Kidney (tissue), 14 donors: ENCODE measurements around the gene CACNA1S. TPM values are rescaled to one million over a fixed set of nuclear protein-coding genes. Genes with fewer than 3 reads are reported as not detected.

Source experiments
- DNase-seq, 5 donors: peaks; one replicate each; pipeline ENCODE4 v3.0.0-alpha.2; 2013 to 2020
- FAIRE-seq: peaks from 2 replicates; lab custom pipeline; 2012; peaks lifted over from hg19 to GRCh38; lab: Jason Lieb, UNC
- H3K27ac ChIP-seq, 2 donors: one replicate each; pipeline ENCODE4 v1.7.0; 2013; ENCODE audit warnings: low read depth in 2 of 2, low read length in 2 of 2, inconsistent platforms in 1 of 2
- H3K27me3 ChIP-seq: one replicate; pipeline ENCODE4 v1.7.1; 2013; ENCODE audit warnings: low read length, inconsistent platforms; ENCODE audit not compliant: control insufficient read depth, insufficient read depth
- H3K36me3 ChIP-seq, 3 donors: one replicate each; pipeline versions ENCODE4 v1.7.0 to v1.7.1; 2013; ENCODE audit warnings: low read length in 3 of 3, control low read depth in 1 of 3, inconsistent platforms in 1 of 3; ENCODE audit not compliant: insufficient read depth in 3 of 3, control insufficient read depth in 2 of 3
- H3K4me1 ChIP-seq, 3 donors: one replicate each; pipeline versions ENCODE4 v1.7.0 to v1.7.1; 2013; ENCODE audit warnings: low read length in 3 of 3, inconsistent platforms in 1 of 3, low read depth in 1 of 3; ENCODE audit not compliant: control insufficient read depth in 2 of 3, insufficient read depth in 2 of 3
- H3K4me3 ChIP-seq, 3 donors: one replicate each; pipeline versions ENCODE4 v1.7.0 to v1.8.1; 2013; ENCODE audit warnings: low read length in 3 of 3, control low read depth in 1 of 3, inconsistent platforms in 1 of 3
- H3K9ac ChIP-seq, 3 donors: one replicate each; pipeline versions ENCODE4 v1.7.0 to v1.7.1; 2013; ENCODE audit warnings: low read length in 3 of 3, control low read depth in 1 of 3, inconsistent platforms in 1 of 3
- H3K9me3 ChIP-seq, 3 donors: one replicate each; pipeline versions ENCODE4 v1.7.0 to v1.7.1; 2013; ENCODE audit warnings: low read length in 3 of 3, control low read depth in 1 of 3, inconsistent platforms in 1 of 3; ENCODE audit not compliant: control insufficient read depth in 2 of 3, insufficient read depth in 1 of 3
- CTCF ChIP-seq: IDR thresholded peaks from 3 replicates; pipeline ENCODE4 v1.5.1; 2012; ENCODE audit warnings: mild to moderate bottlenecking, moderate library complexity, borderline replicate concordance; ENCODE audit not compliant: insufficient read depth; ENCODE audit errors: extremely low read depth
- intact Hi-C: fragments of 100-400 bp; cut with DNase I; formaldehyde crosslinking; loops from one replicate; pipeline ENCODE4 v1.11.1; 2022
- polyA plus RNA-seq: library from polyadenylated mRNA; stranded (reverse); fragments of 350-450 nt; fragmentation: Illumina TruSeq; extraction: RNeasy Lipid Tissue Mini Kit (QIAGEN cat#74804); gene quantifications from one replicate; pipeline ENCODE4 v1.2.3, GENCODE V29; 2014; ENCODE audit warnings: low read depth, low replicate concordance; ENCODE audit not compliant: insufficient read depth
- total RNA-seq: library from RNA; stranded (reverse); fragmentation: NEBNext Ultra II Directional; extraction: Animal tissue kit (Norgen Biotek cat#: 25700); gene quantifications from one replicate; pipeline ENCODE4 v1.2.1, GENCODE V29; 2021
- donor health status: control.
- donor health status: control.
- donor health status: control.
- donor health status: control.
- donor health status: control.
- donor health status: DM: yes; HTN: yes; CAD: no.
- donor health status: Normal renal cell carcinoma (clear cell type).

CACNA1S gene
- total and polyA plus RNA-seq, 2 donors from 2014 or later, result 0.41 TPM; not detected in 1

GRCh38 chr1:201126832-201127754 is 14.9 kb upstream of the CACNA1S start, which contains the start of gene ASCL5:
TSS of gene ASCL5 (minus strand) at chr1:201127184. CDS start at chr1:201115372, 11,812 bp downstream.
- no peak for FAIRE-seq

GRCh38 chr1:201126463-201126831 is 14.2 kb upstream of the CACNA1S start:
- H3K36me3 ChIP-seq, result no peaks in the 10 kb centered on the region
- H3K9me3 ChIP-seq, result no peaks in the 10 kb centered on the region
- intact Hi-C loops, result no loop called here
- no peaks in the 10 kb centered on the region for H3K27me3 ChIP-seq
- DNase-seq (no peak), FAIRE-seq (no peak)
- no peak overlapping the region for H3K27ac ChIP-seq
- H3K9ac ChIP-seq, result no peak overlapping the region
- no peak overlapping the region for H3K4me3 ChIP-seq
- no peaks in the 10 kb centered on the region for H3K4me1 ChIP-seq
- TF ChIP-seq CTCF, result no peak

More at GRCh38 chr1:201126832-201127754, 14.9 kb upstream of the CACNA1S start, which contains the start of gene ASCL5:
- no peaks in the 10 kb centered on the region for H3K36me3 ChIP-seq
- no peak within 1 kb of the TSS for H3K27ac ChIP-seq
- no peak within 1 kb of the TSS for H3K9ac ChIP-seq
- intact Hi-C loops, result no loop called here
- DNase-seq, result peak in 1 of 5 donors; percentile 15
- no peaks in the 10 kb centered on the region for H3K4me1 ChIP-seq
- H3K27me3 ChIP-seq, result no peaks in the 10 kb centered on the region
- no peaks in the 10 kb centered on the region for H3K9me3 ChIP-seq
- no peak for TF ChIP-seq CTCF
- no peak within 1 kb of the TSS for H3K4me3 ChIP-seq

GRCh38 chr1:201125800-201126199 is 13.6 kb upstream of the CACNA1S start:
- Histone ChIP-seq H3K9ac (no peak overlapping the region), H3K36me3 (no peaks in the 10 kb centered on the region), H3K27ac (no peak overlapping the region), H3K27me3 (no peaks in the 10 kb centered on the region), H3K4me3 (no peak overlapping the region), H3K9me3 (no peaks in the 10 kb centered on the region), H3K4me1 (no peaks in the 10 kb centered on the region)
- intact Hi-C loops, result no loop called here
- no peak for TF ChIP-seq CTCF
- DNase-seq, result peak in 1 of 5 donors; percentile 69
- no peak for FAIRE-seq
